GM19351 (cell line): ENCODE data around the gene CPSF3.
"Not testable (repeated sequence)": the region's sequence is repeated elsewhere in the genome, so short reads cannot be mapped to it uniquely, and the experiment has no call there.

Experiments used
- ATAC-seq: cut with Tn5 transposase; IDR thresholded peaks from one replicate; pipeline ENCODE4 v1.9.1; 2021; ENCODE audit warnings: mild to moderate bottlenecking, moderate library complexity; ENCODE audit not compliant: unreplicated experiment

The CPSF3 gene

DNA sequence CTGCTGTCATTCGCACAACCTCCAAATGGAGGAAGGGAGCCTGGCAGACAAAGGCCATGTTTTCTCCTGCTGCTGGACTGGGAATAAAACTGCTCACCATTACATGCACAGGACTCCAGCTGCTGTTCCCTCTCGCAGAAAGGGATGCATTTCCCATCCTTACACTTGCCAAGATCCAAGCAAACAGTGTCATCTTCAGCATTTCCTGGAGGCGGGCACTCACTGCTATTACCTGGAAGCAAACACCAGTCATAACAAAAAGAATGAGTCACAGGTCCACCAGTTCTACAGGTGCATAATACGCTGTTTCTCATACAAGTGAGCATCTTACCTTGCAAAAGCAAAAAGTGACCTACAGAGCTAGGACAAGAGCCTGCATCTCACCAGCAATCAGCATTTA, 73.6 kb downstream of the CPSF3 start:
- no peak for ATAC-seq

DNA sequence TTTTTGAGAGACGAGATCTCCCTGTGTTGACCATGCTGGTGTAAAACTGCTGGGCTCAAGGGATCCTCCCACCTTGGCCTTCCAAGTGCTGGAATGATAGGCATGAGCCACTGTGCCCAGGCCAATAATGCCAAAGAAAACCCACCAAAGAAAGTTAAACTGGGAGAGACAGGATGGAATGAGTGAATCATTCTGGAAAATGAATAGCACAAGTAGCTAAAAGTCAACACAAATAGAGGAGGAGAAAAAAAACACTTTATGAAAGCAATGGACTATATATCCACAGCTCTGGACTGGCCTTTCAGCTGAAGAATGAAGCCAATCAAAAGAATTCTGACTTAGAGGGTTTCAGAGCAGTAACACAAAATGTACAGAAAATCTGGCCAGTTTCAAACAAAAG, 74.8 kb downstream of the CPSF3 start:
- no peak for ATAC-seq

GRCh38 chr2:9508931-9509330, 85.5 kb downstream of the CPSF3 start:
- no peak for ATAC-seq

- not testable (repeated sequence) for ATAC-seq
Observed at GRCh38 chr2:9513946-9514345, 90.5 kb downstream of the CPSF3 start.

GRCh38 chr2:9517118-9517782, 93.8 kb downstream of the CPSF3 start:
- no peak for ATAC-seq

GRCh38 chr2:9518163-9518562, 94.7 kb downstream of the CPSF3 start:
- ATAC-seq, result no peak

DNA sequence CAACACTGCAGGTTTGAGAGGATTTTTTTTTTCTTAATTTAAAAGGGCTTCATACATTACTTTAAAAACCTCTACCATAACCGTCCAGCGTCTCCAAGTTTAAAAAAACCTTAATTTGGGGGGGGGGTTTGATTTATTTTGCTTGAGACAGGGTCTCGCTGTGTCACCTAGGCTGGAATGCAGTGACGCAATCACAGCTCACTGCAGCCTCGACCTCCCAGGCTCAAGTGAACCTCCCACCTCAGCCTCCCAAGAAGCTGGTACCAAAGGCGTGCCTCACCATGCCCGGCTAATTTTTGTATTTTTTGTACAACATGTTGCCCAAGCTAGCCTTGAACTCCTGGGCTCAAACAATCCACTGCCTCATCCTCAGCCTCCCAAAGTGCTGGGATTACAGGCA, 95.3 kb downstream of the CPSF3 start:
- no peak for ATAC-seq

GRCh38 chr2:9519250-9519649, 95.8 kb downstream of the CPSF3 start:
- ATAC-seq, result no peak
